GM21515 (cell line): ENCODE data around the gene ATG7.
"Not testable (repeated sequence)": the region's sequence is repeated elsewhere in the genome, so short reads cannot be mapped to it uniquely, and the experiment has no call there.

Experiments used
- ATAC-seq: cut with Tn5 transposase; IDR thresholded peaks from one replicate; pipeline ENCODE4 v1.9.1; 2021; ENCODE audit not compliant: unreplicated experiment

ATG7 gene

DNA sequence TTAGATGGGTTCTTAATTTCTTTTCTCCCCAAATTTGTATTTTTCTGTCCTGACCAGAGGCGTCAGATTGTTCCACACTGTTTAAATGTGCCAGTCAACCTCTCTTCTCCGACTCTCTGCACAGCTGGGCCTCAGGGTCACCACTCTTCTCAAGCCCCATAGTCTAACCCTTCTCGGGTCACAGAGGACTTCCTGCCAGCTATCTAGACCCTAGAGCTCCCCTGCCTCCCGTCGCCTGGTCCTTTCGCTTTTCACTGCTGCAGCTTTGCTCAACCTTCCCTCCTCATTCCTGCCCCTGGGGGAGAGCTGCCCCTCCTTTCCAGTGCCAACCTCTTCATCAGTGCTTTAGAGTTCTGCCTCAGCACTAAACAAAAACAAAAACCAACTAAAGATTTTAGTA, 151.7 kb downstream of the ATG7 start:
- ATAC-seq, result no peak

DNA sequence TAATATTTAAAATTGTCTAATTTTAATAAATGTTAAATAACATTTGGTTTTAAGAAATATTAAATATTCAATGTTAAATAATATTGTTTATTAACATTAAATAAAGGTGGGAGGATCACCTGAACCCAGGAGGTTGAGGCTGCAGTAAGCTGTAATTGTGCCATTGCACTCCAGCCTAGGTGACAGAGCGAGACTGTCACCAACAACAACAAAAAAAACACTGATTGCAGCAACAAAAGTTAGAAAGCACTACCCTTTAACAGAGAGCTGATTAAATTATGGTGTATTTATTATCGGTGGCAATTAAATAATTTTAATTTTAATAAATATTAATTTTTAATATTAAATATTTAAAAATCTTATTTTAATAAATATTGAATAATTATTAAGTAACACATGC, 152.1 kb downstream of the ATG7 start:
- no peak for ATAC-seq

DNA sequence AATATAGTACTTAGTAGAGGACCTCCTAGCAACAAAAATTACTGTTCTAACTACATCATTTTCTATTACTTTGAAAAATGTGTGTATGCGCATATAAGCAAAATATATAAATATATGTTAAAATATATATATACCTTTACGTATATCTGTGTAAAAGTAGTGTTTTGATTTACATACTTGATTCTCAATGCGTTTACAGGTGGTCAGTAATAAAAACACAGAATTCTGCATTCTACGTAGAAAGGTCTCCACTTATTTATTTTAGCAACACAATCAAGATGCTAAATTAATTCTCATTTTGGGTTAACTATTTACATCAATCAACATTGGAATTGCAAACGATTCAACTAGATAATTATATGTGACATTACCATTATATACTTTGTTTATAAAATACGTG, 158.0 kb downstream of the ATG7 start:
- ATAC-seq, result no peak

DNA sequence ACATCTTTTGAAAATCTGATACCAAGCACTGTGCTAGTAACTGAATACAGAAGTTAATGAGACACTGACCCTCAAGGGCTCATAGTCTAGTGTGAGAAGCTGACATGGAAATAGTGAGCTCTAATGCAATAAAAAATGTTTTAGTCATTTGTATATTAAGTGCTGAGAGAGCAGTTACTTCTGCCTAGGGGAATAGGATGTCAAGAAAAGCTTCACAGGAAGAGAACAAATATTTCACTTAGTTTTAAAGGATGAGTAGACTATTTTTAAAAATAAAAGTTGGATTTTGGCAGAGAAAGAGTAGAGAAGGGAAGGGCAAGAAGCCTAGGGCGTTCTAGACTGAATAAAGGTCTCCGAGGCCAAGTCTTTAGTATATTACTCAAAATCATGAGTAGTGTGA, 158.4 kb downstream of the ATG7 start:
- no peak for ATAC-seq

DNA sequence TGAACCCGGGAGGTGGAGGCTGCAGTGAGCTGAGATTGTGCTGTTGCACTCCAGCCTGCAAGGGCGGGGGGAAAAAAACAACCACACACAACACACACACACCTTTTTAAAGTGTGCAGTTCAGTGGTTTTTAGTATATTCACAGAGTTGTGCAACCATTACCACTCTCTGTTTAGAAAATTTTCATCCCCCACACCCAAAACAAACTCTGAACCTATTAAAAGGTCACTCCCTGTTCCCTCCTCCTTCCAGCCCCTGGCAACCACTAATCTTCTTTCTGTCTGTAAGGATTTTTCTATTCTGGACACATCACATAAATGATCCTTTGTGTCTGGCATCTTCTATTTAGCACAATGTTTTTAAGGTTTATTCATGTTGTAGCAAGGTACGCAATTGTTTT, 159.1 kb downstream of the ATG7 start:
- no peak for ATAC-seq

DNA sequence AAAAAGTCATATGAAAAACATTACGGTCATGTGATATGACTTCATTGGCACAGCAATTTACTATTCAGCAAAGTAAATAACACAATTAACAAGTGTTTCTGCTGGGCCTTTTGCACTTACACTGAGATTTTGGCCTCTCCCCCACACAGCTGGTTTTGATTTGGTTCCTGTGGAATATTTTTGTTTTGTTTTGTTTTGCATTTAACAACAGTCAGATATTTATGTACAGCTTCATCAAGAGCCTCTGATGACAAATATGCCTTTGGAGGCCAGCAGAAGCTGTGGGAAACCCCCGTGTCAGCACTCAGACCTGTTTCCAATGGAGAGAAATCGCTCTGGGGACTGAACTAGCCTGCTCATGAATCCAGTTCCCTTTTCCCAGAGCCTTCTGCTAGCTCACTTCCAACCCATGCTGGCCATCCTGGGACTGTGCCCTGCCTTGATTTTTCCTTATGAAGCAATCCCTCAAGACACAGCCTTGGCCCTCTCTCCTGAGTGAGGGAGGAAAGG, 161.9 kb downstream of the ATG7 start:
- ATAC-seq, result no peak

DNA sequence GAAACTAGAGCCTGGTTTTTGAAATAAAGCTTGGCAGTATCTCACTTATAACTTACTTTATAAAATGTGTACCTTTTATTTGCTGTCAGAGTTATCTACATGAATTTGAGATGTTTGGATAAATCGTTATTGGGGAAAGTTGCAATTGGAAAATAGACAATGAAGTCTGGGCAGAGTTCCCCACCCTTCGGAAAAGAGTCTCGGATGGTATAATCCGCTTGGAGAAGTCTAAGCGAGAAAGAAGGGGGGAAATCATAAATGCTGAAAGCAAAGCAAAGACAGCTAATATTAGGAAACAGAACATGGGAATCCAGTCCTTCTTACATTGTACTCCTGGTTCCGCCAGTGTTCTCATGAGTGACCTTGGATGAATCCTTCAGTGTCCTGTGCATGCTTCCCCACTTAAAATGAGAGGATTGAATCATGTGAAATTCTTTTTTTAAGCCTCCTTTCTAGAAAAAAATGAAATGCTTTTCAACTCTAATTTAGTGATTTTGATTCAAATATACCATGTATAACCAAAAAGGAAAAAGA, 162.4 kb downstream of the ATG7 start:
- no peak for ATAC-seq

DNA sequence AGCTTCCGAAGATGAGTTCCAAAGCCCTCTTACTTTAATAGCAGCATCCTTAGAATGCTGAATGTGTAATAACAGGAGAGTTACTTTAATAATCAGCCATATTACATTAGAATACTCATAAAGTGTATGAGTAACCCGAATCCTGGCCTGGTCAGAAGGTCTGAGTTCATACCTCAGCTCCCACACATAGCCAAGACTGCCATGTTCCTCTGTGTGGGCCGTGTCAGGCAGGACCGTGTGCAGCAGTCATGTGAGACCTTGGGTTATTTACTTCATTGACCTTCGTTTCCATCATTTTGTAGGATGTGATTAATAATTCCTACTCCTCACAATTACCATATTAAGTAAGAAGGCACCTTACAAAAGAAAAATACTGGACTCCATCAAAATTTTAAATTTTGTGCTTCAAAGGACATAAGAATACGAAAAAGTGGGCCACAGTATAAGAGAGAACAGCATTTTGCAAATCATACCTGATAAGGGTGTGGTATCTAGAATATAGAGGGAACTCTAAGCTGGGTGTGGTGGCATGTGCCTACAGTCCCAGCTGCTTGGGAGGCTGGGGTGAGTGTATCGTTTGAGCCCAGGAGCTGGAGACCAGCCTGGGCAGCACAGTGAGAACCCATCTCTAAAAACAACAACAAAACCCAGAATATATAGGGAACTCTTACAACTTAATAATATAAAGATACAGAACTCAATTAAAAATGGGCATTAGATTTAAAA, 163.4 kb downstream of the ATG7 start:
- ATAC-seq, result no peak

DNA sequence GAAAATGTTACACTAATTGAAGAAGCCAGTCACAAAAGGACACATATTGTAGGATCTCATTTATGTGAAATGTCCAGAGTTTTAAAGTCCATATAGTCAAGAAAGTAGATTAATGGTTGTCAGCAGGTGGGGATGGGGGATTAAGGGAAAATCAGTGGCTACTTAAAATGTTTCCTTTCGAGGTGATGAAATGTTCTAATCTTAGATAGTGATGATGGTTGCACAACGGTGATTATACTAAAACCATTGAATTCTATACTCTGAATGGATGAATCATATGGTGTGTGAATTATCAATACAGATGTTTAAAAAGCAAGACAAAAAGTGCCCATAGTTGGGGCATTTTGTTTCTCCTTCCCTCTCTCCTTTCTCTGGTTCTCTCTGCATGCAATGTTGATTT, 164.6 kb downstream of the ATG7 start:
- ATAC-seq, result no peak

DNA sequence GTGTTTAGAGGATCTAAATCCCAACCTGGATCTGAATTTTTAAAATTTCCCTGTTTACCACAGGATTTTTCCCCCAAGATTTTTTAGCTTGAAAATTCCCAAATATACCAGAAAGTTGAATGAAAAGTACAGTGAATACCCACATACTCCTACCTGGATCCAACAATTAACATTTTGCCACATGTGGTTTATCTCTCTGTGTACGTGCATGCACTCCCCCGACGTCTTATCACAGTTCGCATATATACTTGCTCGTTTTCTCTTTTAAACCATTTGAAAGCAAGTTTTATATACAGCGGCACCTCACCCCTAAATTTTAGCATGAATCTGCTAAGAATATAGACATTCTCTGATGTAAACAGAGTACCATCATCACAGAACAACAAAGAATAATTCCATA, 165.3 kb downstream of the ATG7 start:
- ATAC-seq, result no peak

DNA sequence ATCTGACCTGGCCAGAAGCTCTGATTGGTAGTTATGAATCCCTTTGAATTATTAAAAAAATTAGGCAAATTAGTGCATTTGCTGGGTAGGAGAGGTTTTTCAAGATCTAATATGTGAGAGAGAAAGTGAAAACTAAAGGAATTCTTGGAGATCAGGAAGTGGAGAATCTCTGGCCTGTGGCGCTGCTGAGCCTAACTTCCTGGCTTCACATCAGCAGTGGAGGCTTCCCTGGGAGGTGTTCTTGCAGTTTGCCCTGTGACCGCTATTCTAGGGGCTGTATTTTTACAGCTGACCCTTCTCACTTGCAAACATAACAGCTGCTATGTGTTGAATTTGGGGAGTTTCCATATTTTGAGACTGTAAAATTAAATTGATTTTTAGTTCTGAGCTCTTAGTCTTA, 166.4 kb downstream of the ATG7 start:
- no peak for ATAC-seq

DNA sequence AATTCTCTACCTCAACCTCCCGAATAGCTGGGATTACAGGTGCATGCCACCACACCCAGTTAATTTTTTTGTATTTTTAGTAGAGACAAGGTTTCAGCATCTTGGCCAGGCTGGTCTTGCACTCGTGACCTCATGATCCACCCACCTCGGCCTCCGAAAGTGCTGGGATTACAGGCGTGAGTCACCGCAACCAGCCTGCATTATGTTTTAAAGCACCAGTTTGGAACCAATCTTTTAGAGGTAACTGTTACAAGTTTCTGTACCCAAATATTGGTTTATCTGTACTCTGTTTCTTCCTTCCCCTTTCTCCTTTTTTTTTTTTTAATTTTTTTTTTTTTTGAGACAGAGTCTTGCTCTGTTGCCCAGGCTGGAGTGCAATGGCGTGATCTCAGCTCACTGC, 169.1 kb downstream of the ATG7 start:
- not testable (repeated sequence) for ATAC-seq

DNA sequence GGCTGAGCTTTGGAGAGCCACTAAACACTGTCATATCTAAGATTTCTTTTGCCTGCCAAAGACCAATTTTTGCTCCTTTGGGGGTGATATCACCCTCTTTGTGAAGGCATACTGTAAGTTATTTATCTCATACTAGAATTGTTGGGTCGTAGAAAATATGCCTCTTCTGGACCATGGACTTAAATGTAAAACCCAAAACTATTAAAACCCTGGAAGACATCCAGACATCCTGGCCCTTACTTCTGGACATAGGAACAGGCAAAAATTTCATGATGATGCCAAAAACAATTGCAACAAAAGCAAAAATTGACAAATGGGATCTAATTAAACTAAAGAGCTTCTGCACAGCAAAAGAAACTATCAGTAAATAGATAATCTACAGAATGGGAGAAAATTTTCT, 172.2 kb downstream of the ATG7 start:
- ATAC-seq, result no peak

DNA sequence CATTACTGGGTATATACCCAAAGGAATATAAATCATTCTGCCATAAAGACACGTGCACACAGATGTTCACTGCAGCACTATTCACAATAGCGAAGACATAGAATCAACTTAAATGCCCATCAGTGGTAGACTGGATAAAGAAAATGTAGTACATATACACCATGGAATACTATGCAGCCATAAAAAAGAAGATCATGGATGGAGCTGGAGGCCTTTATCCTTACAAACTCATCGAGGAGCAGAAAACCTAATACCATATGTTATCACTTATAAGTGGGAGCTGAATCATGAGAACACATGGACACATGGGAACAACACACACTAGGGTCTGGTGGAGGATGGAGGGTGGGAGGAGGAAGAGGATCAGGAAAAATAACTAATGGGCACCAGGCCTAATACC, 173.0 kb downstream of the ATG7 start:
- ATAC-seq, result not testable (repeated sequence)

DNA sequence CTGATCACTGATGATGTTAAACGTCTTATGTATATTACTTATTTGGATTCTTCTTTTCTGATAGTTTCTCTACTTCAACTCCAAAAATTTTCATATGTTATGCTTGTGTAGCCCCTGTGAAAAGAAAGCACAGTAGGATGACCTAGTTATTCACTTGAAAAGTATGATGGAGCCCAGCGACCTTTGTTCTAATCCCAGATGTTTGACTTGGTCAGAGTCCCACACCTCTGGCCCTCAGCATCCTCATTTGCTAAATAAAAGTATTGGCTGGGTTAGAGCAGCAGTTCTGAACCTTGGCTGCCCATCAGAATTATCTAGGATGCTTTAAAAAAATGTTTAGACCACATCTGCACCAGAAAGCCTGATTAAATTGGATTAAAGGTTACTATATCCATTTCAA, 173.7 kb downstream of the ATG7 start:
- ATAC-seq, result no peak

DNA sequence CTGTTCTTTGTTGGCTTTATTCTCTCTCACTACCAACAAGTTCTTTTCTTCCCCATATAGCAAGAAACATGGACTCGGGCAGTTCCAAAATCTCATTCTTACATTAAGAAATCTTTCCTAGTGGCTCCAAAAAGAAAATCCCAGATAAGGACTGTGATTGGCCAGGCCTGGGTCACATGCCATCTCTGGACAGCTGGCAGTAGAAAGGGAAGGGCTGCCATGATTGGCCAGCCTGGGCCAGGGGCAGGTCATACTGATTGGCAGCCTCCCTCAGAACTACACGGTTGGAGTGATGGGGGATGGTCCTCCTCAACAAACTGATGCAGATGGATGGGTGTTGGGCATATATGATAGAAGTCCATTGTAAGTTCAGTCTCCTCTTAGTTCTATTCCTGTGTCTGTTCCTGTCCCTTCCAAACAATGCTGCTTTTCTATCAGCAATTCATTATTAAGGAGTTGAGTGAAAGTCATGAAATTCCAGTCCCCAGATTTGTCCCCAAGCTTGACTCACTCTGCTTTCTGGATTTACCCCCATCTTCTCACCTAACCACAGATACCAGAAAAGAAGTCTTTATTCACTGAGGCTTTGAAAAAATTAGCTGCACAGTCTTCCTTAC, 175.5 kb downstream of the ATG7 start:
- ATAC-seq, result no peak

DNA sequence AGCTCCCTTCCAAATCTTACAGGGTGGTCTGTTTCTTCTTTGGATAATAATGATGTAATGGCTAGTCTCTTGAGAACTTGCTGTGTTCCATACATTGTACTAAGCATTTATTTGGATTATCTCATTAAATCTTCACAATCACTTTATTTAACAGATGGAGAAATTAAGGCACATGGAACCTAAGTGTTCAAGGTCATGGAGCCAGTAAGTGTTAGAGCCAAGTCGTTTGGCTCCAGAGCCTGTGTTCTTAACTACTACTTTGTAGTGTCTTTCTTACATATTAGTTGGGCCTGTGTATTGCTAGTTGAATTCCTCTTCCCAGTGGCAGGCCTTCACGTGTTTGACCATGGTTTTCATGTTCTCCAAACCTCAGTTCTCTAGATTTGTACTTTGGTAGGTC, 177.8 kb downstream of the ATG7 start:
- ATAC-seq, result no peak

DNA sequence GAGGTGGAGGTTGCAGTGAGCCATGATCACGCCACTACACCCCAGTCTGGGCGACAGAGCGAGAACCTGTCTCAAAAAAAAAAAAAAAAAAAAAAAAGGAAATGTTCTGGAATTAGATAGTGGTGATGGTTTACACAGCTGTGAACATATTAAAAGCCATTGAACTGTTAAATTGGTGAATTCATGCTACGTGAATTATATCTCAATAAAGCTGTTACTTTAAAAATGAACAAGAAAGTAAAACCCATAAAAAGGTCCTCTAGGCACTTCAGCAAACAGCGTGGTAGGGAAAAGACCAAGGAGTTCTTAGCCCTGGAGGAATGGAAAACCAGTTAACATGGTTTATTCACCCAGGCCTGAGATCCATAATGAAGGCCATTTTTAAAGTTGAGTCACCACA, 180.1 kb downstream of the ATG7 start:
- ATAC-seq, result no peak

DNA sequence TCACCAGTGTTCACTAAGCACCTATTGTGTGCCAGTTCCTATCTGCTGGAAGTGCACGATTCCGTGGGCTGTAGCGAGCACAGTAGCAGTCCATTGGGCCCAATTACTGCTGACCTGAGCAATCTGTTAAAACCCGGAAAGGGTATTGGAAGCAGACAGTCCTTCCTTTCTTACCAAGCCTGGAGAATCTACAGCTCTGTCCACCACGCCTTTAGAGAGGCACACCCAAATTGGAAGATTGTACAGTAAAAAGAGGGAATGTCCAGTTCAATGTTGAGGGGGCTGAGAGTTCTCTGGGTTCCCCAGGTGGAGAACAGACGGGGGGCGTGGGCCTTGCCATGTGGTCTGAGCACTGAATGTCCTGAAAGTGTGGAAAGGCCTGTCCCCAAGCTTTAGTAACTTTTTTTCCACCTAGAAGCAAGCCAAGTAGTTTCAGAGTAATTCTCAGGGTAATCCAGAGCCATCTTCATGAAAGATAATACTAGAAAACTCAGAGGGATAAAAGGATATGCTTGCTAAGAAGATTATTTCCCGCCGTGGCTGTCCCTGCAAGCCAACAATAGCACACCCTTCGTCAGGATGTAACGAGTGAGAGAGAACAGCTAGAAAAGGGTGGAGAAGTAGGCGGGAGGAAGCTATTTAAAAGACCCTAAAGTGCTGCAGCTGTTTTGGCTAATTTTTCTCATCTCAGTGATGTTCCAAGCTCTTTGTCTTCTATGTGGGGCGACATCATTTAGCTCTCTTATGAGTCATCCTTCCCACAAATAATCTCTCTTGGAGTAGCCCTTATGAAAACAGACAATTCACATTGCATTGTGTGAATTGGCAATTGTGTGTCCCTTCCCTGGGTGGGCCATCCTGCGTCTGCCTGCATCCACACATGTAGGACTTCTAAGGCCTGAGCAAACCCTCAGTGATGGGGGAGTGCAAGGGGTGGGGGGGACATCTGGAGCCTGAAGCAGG, 181.0 kb downstream of the ATG7 start:
- ATAC-seq, result no peak

DNA sequence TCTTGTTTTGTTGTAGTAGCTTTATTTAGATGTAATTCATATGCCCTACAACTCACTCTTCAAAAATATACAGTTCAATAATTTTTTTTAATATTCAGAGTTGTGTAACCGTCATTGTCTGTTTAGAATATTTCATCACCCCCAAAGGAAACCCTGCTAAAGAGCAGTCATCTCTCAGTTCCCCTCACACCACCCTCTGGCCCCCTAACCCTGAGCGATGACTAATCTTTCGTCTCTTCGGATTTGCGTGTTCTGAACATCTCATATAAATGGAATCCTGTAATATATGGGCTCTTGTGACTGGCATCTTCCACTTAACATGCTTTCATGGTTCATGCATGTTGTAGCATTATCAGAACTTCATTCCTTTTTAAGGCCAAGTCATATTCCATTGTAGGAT, 183.8 kb downstream of the ATG7 start:
- no peak for ATAC-seq

DNA sequence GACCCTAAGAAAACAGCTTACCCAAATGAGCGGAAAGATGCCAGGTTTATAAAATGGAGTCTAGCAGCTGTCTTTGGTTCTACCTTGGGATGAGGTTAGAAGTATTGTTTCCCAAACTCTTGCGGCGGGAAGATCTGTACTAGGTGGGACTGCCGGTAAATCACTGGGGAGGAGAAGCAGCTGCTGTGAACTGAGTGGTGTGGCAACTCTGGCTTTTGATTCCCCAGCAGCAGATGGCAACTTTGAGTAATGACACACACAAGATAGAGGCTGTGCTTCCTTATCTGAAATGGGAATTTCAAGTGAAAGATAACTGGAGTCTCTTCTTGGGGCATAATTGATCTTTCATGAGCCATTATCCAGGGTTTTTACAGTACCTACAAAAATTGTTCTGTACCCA, 184.9 kb downstream of the ATG7 start:
- ATAC-seq, result no peak
